ENCODE data around the gene AKAP8. TPM values are rescaled to one million over a fixed set of nuclear protein-coding genes. Genes with fewer than 3 reads are reported as not detected.

AKAP8 gene
- total and polyA plus RNA-seq, 10 donors: 13.9 to 51.3 (median 30.6) TPM

- TF ChIP-seq POLR2AphosphoS5 (IDR thresholded peaks at IDR 0.05) (peak; percentile 23 to 75 (median 55)), POLR2A (IDR thresholded peaks at IDR 0.05) (no peak), CTCF (IDR thresholded peaks at IDR 0.05 in 8 of 11, conservative IDR thresholded peaks at IDR 0.05 in 3 of 11) (no peak)
- H3K36me3 ChIP-seq: peaks cover 0 to 12% (median 0%) of the 10 kb centered on the region in 6 donors
- DNase-seq: peak; percentile 92
- H3K27me3 ChIP-seq (replicated peaks in 1 of 7): no peaks in the 10 kb centered on the region
- intact Hi-C loops (cut with DNase I; ENCODE audit: low total_unique reads): no loop called here
- peaks cover 48 to 82% (median 66%) of the 10 kb centered on the region in 6 donors for H3K4me1 ChIP-seq
- peak overlapping the region; percentile 75 to 99 (median 94) for H3K27ac ChIP-seq
- no peaks in the 10 kb centered on the region for H3K9me3 ChIP-seq
- peak overlapping the region; percentile 79 to 99 (median 92) for H3K4me3 ChIP-seq
- 0 to 1% (median 0%) methylated on average over 16 to 121 of the region's 122 CpGs for WGBS, 5 donors
Measured at GRCh38 chr19:15331419-15332310, 47.9 kb downstream of the AKAP8 start.

- peaks cover 55 to 87% (median 73%) of the 10 kb centered on the region in 6 donors for H3K4me1 ChIP-seq
- H3K9me3 ChIP-seq: no peaks in the 10 kb centered on the region
- H3K4me3 ChIP-seq: peak overlapping the region; percentile 79 to 99 (median 92)
- 4 to 10% (median 6%) methylated on average over 17 of the region's 17 CpGs for WGBS, 5 donors
- no peaks in the 10 kb centered on the region for H3K27me3 ChIP-seq (replicated peaks in 1 of 7)
- no peak for TF ChIP-seq POLR2A (IDR thresholded peaks at IDR 0.05)
- TF ChIP-seq POLR2AphosphoS5 (IDR thresholded peaks at IDR 0.05): no peak
- TF ChIP-seq CTCF (IDR thresholded peaks at IDR 0.05 in 8 of 11, conservative IDR thresholded peaks at IDR 0.05 in 3 of 11): no peak
- intact Hi-C loops (cut with DNase I; ENCODE audit: low total_unique reads): no loop called here
- DNase-seq: no peak
- peak overlapping the region; percentile 75 to 99 (median 94) for H3K27ac ChIP-seq
- H3K36me3 ChIP-seq: peaks cover 0 to 6% (median 0%) of the 10 kb centered on the region in 6 donors
Measured at GRCh38 chr19:15330801-15331418, 48.7 kb downstream of the AKAP8 start.

- intact Hi-C loops (cut with DNase I; ENCODE audit: low total_unique reads): loop anchor here (10.0 kb wide), 1 partner anchor 64 kb away; no protein-coding TSS in a partner anchor
- Histone ChIP-seq H3K4me1 (peaks cover 80 to 89% (median 86%) of the 10 kb centered on the region in 6 donors), H3K27me3 (replicated peaks in 1 of 7) (no peaks in the 10 kb centered on the region), H3K9me3 (no peaks in the 10 kb centered on the region), H3K27ac (peak overlapping the region in 1 of 8 donors; percentile 58), H3K4me3 (peak overlapping the region in 1 of 8 donors; percentile 19), H3K36me3 (no peaks in the 10 kb centered on the region)
- no peak for TF ChIP-seq CTCF (IDR thresholded peaks at IDR 0.05 in 8 of 11, conservative IDR thresholded peaks at IDR 0.05 in 3 of 11)
- no peak for TF ChIP-seq POLR2AphosphoS5 (IDR thresholded peaks at IDR 0.05)
- TF ChIP-seq POLR2A (IDR thresholded peaks at IDR 0.05): no peak
- 55 to 75% (median 68%) methylated on average over 10 of the region's 10 CpGs for whole genome bisulfite sequencing, 5 donors
- DNase-seq: peak; percentile 15
Measured at GRCh38 chr19:15328312-15328711, 51.3 kb downstream of the AKAP8 start.

All from spleen (tissue), 11 donors.